HL-60/S4 (cell line): Measurements from ENCODE around the gene SLC39A7.
"Not testable (repeated sequence)": the region's sequence is repeated elsewhere in the genome, so short reads cannot be mapped to it uniquely, and the experiment has no call there.

ENCODE experiments used
- in situ Hi-C: fragments of 300-500 bp; cut with MboI; formaldehyde crosslinking; loops from 2 replicates; pipeline ENCODE4 v1.14.3; 2022; ENCODE audit warnings: low sequenced_read_pairs

Gene SLC39A7

DNA sequence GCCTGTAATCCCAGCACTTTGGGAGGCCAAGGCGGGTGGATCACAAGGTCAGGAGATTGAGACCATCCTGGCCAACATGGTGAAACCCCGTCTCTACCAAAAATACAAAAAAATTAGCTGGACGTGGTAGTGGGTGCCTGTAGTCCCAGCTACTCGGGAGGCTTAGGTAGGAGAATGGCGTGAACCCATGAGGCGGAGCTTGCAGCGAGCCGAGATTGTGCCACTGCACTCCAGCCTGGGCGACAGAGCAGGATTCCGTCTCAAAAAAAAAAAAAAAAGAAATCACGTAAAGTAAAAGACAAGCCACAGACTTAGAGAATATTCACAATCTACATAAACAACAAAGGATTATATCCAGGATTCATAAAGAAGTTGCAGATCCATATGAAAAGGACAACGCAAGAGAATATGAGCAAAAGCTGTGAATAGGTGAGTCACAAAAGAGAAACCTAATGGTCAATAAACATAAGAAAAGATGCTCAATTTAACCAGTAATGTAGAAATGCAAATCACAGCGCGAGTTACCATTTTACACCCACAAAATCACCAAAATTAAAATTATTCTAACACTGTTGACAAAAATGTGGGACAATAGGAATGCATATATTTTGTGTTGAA, 25.9 kb downstream of the SLC39A7 start:
- in situ Hi-C loops = not testable (repeated sequence)

DNA sequence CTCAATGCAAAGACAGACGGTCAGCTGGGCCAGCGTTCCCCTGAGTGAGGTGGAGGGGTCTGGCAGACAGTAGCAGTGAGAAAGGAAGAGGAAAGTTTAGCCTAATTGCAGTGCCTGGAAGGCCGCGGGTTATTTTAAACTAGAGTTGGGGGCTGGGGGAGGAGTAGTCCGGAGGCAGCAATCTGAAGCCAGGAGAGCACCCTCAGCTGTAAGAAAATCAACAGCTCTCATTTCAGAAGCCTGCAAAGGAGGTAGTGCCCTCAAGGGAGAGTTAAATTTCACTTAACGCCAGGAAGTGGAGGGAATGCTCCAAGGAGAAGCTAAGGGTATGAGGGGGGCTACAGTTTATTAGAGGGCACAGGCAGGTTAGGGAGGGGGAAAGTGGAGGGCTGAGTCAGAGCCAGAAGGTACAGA, 34.6 kb downstream of the SLC39A7 start:
- in situ Hi-C loops = no loop called here

DNA sequence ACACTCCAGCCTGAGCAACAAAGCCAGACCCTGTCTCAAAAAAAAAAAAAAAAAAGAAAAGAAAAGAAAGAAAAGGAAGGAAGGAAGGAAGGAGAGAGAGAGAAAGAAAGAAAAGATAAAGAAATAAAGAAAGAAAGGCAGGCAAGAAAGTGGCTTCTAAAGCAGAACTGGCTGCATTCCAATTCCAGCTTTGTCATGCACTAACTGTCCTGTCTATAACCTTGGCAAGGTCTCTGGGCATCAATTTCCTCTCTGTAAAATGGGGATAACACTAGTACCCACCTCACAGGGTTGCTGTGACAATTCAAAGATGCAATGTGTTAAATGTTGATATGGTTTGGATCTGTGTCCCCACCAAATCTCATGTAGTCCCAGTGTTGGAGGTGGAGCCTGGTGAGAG, 35.7 kb downstream of the SLC39A7 start:
- in situ Hi-C loops = no loop called here

DNA sequence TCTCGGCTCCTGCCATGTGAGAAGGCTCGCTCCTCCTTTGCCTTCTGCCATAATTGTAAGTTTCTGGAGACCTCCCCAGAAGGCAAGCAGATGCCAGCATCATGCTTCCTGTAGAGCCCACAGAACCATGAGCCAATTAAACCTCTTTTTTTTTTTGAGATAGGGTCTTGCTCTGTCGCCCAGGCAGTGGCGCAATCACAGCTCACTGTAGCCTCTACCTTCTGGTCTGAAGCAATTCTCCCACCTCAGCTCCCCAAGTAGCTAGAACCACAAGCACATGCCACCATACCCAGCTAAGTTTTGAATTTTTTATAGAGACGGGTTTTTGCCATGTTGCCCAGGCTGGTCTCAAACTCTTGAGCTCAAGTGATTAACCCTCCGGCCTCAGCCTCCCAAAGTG, 36.2 kb downstream of the SLC39A7 start:
- in situ Hi-C loops = no loop called here

DNA sequence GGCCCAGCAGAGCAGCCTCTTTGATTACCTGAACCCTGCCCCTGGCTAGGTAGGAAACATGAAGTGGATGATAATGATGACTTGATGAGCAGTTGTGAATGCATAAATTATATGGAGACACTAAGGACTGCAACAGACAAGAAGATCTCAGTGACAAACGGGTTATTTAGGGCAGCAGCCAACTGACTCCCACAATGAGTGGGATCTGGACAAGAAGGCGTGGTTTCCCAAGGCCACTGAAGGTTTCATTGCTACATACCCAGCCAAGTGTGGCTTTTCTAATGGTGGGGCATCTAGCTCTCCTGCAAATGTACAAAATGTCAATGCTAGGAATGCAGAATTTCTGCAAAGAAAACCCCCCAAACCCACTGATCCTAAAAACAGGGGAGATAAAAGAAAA, 37.1 kb downstream of the SLC39A7 start:
- in situ Hi-C loops = no loop called here

DNA sequence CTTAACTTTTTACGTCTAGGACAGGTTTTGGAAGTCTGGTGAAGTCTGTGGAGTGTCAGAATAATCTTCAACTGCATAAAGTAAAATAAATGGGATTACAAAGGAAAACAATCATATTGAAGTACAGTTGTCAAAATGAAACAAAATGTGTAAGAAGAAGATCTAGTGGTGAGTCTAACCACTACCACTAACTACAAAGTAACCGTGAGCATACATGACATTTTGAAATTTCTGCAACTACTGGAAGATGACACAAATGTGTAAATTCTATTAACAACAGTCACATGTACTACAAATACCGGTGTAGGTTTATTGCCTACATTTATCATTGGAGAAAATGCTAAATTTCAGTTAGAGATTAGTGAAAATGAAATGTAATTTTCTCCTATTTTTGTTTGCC, 41.3 kb downstream of the SLC39A7 start:
- in situ Hi-C loops = loop anchor here (10.0 kb wide), 1 partner anchor 107 kb away; no protein-coding TSS in a partner anchor

DNA sequence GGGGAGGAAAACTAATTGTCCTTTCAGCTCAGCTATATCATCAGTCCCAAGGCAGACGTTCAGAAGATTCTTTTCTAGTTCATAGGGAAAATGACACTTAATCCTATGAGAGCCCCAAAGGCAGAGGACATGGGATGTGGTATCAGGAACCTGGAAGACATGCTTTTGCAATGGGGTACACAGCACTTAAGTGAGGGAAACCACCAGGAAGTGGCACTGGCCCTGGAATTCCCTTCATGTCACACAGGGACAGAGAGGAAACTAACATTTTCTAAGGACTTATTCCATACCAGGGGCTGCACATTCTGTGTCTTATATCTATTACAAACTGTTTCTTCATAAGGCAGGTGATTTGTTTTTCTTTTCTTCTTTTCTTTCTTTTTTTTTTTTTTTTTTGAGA, 42.8 kb downstream of the SLC39A7 start:
- in situ Hi-C loops = loop anchor here (10.0 kb wide), 1 partner anchor 109 kb away; no protein-coding TSS in a partner anchor

DNA sequence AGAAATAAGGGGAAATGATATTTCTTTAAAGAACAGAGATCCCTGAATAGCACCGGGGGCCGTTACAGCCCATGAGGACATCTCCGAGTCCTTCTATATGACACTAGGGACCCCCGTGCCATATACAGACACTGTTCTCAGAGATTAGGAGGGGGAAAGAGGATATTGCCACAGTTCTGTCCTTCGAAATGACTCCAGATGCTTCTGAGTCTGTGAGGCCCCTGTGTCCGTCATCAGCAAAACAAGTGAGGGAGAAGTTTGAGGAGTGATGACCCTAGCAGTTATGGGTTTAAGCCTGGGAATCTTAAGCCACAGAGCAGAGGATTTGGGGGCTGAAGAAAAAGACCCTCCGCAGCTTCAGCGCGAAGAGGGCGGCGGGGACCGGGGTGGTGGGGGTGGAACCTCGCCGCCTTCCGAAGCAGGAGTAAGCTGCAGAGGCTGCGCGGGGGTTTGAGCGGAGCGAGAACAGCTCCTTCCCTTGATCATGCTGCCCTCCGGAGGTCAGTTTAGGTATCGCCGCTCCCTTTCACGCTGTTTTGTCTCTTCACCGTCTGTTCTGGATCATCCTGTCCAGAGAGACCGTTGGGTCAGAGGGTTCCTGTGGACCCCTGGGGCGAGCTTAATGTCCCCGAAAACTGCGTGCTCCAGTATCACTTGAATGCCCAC, 47.4 kb downstream of the SLC39A7 start:
- in situ Hi-C loops = loop anchor here (10.0 kb wide), 1 partner anchor 113 kb away; no protein-coding TSS in a partner anchor

DNA sequence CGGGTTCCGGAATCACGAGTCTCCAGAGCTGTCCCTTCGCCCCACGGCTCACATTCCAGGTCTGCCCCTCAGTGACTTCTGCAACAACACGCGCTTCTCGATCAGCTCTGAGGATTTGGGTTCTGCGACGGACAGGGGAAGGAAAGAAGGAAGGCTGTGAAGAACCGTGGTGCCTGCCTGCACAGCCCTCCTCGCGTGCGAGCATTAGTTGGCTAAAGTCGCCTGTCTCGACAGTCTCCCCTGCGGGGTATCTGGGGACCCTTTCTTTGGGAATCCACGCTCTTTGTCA, 47.9 kb downstream of the SLC39A7 start:
- in situ Hi-C loops = loop anchor here (10.0 kb wide), 1 partner anchor 114 kb away; no protein-coding TSS in a partner anchor

DNA sequence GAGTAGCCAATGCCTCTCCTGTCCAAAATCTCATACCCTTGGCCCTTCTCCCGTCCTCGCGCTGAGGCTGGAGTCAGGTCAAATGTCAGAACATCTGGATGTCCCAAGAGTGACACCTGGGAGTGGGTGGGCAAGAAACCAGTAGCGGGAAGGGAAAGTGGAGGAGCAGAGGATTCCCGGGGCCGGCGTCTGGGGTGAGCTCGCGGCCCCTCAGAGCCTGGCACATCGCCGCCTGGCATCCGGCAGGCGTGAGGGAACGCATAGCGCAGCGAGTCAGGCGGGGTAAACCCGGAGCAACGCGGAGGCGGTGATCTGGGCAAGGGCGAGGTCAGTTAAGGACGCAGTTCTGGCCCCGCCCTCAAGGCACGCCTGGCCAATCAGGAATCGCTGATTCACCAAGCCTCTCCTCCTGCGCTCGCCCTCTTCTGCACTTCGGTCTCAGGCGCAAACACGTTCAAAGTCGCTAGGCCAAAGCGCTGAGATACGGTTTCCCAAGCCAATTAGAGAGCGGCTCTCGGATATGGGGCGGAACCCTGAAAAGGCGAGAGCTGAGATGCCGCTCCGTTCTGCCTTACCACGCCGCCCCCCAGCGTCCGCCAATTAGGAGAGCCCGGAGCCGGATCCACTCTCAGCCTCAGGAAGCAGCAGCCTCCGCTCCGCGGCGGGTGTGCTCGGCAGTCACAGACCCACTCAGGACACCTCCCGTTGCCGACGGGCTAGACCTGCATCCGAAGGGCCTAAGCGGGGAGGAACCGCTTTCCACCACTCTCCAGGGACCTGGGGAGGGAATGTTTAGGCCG, 48.5 kb downstream of the SLC39A7 start:
- in situ Hi-C loops = loop anchor here (10.0 kb wide), 1 partner anchor 114 kb away; no protein-coding TSS in a partner anchor

DNA sequence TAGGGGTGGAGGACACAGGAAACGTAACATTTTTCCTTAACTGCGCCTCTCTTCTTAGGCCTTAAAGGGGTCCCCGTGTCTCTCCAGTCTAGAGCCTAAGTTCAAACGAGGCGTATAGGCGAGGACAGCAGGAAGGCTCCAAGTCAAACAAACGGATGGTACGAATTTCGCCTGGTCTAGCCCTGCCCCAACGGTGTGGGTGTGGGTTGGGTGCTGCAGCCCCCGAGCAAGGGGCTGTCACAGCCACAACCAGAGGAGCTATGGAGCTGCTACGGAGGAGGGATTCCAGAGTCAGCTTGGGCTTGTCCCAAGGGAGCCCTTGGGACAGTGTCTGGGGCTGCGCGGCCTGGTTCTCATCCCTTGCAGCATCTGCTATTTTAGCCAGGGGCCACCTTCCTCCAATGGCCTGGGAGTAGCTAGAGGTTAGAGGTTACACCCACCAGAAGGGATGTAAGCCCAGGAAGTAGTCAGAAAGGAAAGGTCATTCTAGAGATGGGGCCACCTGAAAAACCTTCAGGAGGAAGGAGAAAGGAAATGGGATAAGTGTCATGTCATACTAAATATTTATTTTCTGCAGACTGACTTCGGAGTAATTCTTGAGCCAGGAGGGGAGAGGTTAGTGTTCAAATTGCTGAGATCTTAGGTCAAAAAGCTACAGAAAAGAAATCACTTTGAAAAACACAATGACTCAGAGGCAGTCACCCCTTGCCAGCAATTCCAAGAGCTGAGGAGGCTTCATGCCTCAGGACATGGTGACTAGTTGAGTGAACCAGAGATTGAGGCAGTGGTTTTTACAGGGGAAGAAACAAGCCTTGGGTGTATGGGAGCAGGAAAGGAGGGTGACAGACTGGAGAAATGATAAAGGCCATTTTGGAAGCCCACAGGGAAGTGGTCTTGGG, 49.3 kb downstream of the SLC39A7 start:
- in situ Hi-C loops = loop anchor here (10.0 kb wide), 1 partner anchor 115 kb away; no protein-coding TSS in a partner anchor

DNA sequence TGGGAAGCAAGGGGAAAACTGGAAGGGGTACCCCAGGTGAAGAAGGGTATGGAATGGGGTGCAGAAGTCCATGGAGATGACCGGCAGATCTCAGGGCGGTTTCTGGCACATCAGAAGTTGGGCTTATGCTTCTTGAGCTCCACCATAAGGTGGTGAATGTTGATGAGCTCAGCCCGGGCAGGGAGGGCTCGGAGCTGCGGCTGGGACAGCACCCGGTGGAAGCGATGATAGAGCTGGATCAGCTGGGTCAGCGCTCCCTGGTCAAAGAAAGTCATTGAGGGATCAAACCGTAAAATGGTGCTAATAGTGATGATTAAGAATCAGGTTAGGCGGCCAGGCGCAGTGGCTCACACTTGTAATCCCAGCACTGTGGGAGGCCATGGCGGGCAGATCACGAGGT, 50.1 kb downstream of the SLC39A7 start:
- in situ Hi-C loops = no loop called here

DNA sequence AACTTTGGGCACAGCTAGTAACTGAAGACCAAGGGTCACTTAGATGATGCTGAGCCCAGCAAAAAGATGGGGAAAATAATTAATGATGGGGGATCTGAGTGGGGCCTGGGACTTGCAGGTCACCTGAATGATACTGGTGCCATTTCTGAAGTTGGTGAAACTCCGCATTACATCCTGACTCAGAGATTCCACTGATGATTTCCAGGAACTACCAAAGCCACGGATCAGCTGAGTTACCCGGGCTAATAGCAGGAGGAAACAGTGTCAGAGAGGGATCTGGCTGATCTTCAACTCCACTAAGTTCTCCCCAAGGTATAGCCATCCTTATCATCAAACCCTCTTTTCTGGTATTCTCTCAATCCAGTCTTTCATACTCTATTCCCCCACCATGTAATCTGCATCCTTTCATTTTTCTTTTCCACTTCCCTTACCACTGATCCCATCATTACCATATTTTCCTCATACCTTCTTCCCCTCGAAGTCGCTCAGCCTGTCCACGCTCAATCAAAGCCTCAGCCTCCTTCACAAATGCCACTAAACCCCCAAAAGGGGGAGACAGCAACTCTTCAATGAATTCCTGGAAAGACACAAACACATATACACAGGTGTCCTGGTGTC, 50.8 kb downstream of the SLC39A7 start:
- in situ Hi-C loops = no loop called here

DNA sequence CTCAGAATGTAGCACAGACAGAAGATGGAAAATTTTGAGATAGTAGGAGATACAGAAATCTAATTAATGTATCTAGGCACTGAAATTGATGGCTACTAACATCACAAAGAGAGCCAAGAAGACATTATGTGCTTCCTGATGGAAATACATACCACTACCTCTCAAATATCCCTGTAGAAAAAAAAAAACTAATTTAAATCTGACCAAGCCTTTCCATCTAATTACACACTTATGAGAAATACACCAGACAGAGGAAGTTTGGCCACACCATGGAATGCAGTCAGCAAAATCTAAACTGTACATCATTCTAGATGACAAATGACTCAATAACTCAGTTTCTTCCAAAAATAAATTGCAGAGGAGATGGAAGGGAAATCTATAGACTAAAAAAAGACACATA, 52.1 kb downstream of the SLC39A7 start:
- in situ Hi-C loops = no loop called here
